ENCODE results near the gene KCNIP1. TPM values are rescaled to one million over a fixed set of nuclear protein-coding genes. Genes with fewer than 3 reads are reported as not detected.

The KCNIP1 gene
- total and polyA plus RNA-seq, 10 donors: 0.08 to 20.0 (median 9.4) TPM

GRCh38 chr5:170504616-170505266 lies 921 bp downstream of the KCNIP1 start:
- H3K36me3 ChIP-seq: no peaks in the 10 kb centered on the region
- TF ChIP-seq POLR2AphosphoS5 (IDR thresholded peaks at IDR 0.05) (no peak), POLR2A (IDR thresholded peaks at IDR 0.05) (no peak), CTCF (IDR thresholded peaks at IDR 0.05 in 8 of 11, conservative IDR thresholded peaks at IDR 0.05 in 3 of 11) (no peak)
- peaks cover 0 to 8% (median 3%) of the 10 kb centered on the region in 6 donors for H3K4me1 ChIP-seq
- peaks cover 0 to 6% (median 0%) of the 10 kb centered on the region in 8 donors for H3K9me3 ChIP-seq
- 82 to 94% (median 90%) methylated on average over 21 to 23 of the region's 23 CpGs for WGBS, 5 donors
- intact Hi-C loops (cut with DNase I; ENCODE audit: low total_unique reads): no loop called here
- H3K27me3 ChIP-seq (replicated peaks in 1 of 7): peaks cover 0 to 53% (median 17%) of the 10 kb centered on the region in 7 donors
- DNase-seq: no peak
- H3K27ac ChIP-seq: no peak overlapping the region
- H3K4me3 ChIP-seq: no peak overlapping the region

GRCh38 chr5:170508036-170508435 lies 4.2 kb downstream of the KCNIP1 start:
- no peak for TF ChIP-seq CTCF (IDR thresholded peaks at IDR 0.05 in 8 of 11, conservative IDR thresholded peaks at IDR 0.05 in 3 of 11)
- TF ChIP-seq POLR2A (IDR thresholded peaks at IDR 0.05): no peak
- no peak for TF ChIP-seq POLR2AphosphoS5 (IDR thresholded peaks at IDR 0.05)

GRCh38 chr5:170508660-170509347 lies 5.0 kb downstream of the KCNIP1 start:
- Histone ChIP-seq H3K27me3 (replicated peaks in 1 of 7) (peaks cover 0 to 33% (median 16%) of the 10 kb centered on the region in 7 donors), H3K27ac (no peak overlapping the region), H3K36me3 (no peaks in the 10 kb centered on the region), H3K9me3 (no peaks in the 10 kb centered on the region), H3K4me3 (no peak overlapping the region), H3K4me1 (peaks cover 0 to 7% (median 3%) of the 10 kb centered on the region in 6 donors)
- intact Hi-C loops (cut with DNase I; ENCODE audit: low total_unique reads): no loop called here
- 81 to 87% (median 85%) methylated on average over 8 of the region's 8 CpGs for WGBS, 5 donors
- DNase-seq: no peak
- TF ChIP-seq POLR2AphosphoS5 (IDR thresholded peaks at IDR 0.05) (no peak), CTCF (IDR thresholded peaks at IDR 0.05 in 8 of 11, conservative IDR thresholded peaks at IDR 0.05 in 3 of 11) (no peak), POLR2A (IDR thresholded peaks at IDR 0.05) (no peak)

More at GRCh38 chr5:170508036-170508435, 4.2 kb downstream of the KCNIP1 start:
- Histone ChIP-seq H3K36me3 (no peaks in the 10 kb centered on the region), H3K4me1 (peaks cover 0 to 8% (median 3%) of the 10 kb centered on the region in 6 donors), H3K9me3 (no peaks in the 10 kb centered on the region), H3K4me3 (no peak overlapping the region), H3K27me3 (replicated peaks in 1 of 7) (peaks cover 0 to 40% (median 17%) of the 10 kb centered on the region in 7 donors), H3K27ac (no peak overlapping the region)
- WGBS, 5 donors: 81 to 89% (median 82%) methylated on average over 4 to 5 of the region's 5 CpGs
- intact Hi-C loops (cut with DNase I; ENCODE audit: low total_unique reads): no loop called here
- DNase-seq: no peak

GRCh38 chr5:170509348-170509660 lies 5.5 kb downstream of the KCNIP1 start:
- intact Hi-C loops (cut with DNase I; ENCODE audit: low total_unique reads): no loop called here
- Histone ChIP-seq H3K27ac (no peak overlapping the region), H3K9me3 (no peaks in the 10 kb centered on the region), H3K36me3 (no peaks in the 10 kb centered on the region), H3K27me3 (replicated peaks in 1 of 7) (peaks cover 0 to 28% (median 11%) of the 10 kb centered on the region in 7 donors), H3K4me1 (peaks cover 0 to 2% (median under 1%) of the 10 kb centered on the region in 6 donors), H3K4me3 (no peak overlapping the region)
- no peak for DNase-seq
- 78 to 93% (median 91%) methylated on average over 1 of the region's 1 CpG for WGBS, 5 donors
- no peak for TF ChIP-seq POLR2A (IDR thresholded peaks at IDR 0.05)
- no peak for TF ChIP-seq POLR2AphosphoS5 (IDR thresholded peaks at IDR 0.05)
- no peak for TF ChIP-seq CTCF (IDR thresholded peaks at IDR 0.05 in 8 of 11, conservative IDR thresholded peaks at IDR 0.05 in 3 of 11)
